Activated naive CD4-positive, alpha-beta T cell treated with anti-CD3 and anti-CD28 coated beads, Interleukin-2, amount 10 ng/mL, durations not matched to agents 7 days and 5 days (primary cell): Measurements from ENCODE around the gene HLA-DPB1.

Experiments
- CTCF ChIA-PET: fragments of 350-600 bp; sonication (Branson Sonifier 250); formaldehyde crosslinking; loops from one replicate; lab custom pipeline; 2021; ENCODE audit warnings: antibody characterized with exemption; lab: Charles Lee
- DNase-seq: peaks from one replicate; pipeline ENCODE4 v3.0.0-alpha.2; 2020
- H3K27ac Mint-ChIP-seq: one replicate; pipeline ENCODE4 v1.8.0; 2021; ENCODE audit warnings: mild to moderate bottlenecking, moderate library complexity, mixed read lengths
- H3K27me3 Mint-ChIP-seq: one replicate; pipeline ENCODE4 v1.8.0; 2021; ENCODE audit warnings: mild to moderate bottlenecking, mixed read lengths
- H3K36me3 Mint-ChIP-seq: one replicate; pipeline ENCODE4 v1.8.0; 2021; ENCODE audit warnings: mixed read lengths
- H3K4me1 Mint-ChIP-seq: one replicate; pipeline ENCODE4 v1.8.0; 2021; ENCODE audit warnings: mixed read lengths
- H3K4me3 Mint-ChIP-seq: one replicate; pipeline ENCODE4 v1.8.0; 2021; ENCODE audit warnings: mild to moderate bottlenecking, moderate library complexity, mixed read lengths
- H3K9me3 Mint-ChIP-seq: one replicate; pipeline ENCODE4 v1.8.0; 2021; ENCODE audit warnings: mixed read lengths

Gene HLA-DPB1

DNA sequence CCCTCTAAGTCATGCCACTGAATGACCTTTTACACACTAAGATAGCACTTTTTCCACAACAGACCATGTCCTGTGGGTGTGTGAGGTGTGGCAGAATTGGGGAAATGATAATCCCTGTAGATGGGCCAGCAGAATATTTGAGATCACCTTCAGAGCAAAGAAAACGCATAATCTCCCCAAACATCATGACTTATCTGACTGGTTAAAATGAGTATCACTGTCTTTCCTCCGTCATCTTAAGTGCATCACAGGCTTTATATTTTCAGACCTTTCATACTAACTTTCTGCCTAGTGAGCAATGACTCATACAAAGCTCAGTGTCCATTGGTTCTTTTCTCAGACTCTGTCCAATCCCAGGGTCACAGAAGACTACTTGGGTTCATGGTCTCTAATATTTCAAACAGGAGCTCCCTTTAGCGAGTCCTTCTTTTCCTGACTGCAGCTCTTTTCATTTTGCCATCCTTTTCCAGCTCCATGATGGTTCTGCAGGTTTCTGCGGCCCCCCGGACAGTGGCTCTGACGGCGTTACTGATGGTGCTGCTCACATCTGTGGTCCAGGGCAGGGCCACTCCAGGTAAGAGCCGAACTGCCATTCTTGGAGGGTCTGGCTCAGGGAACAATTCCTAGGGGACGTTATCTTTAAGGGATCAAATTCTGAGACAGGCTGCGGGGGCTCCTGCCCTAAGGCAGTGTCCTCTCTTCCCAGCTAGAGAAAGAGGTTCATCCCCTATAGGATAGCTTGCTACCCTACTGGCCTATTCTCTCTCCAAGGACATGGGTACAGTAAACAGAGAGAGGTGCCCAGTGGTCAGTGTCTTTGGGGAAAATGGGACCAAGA lies at the start of gene HLA-DPB1:
Gene HLA-DPB1 (plus strand): TSS at position 423 of the 838 bp plus-strand sequence. CDS start 52 bp downstream, at position 475.
- Mint-ChIP-seq H3K27ac (peak within 1 kb of the TSS; percentile 16), H3K4me1 (peaks cover 42% of the 10 kb centered on the region), H3K4me3 (peak within 1 kb of the TSS; percentile 64), H3K9me3 (no peaks in the 10 kb centered on the region), H3K36me3 (no peaks in the 10 kb centered on the region), H3K27me3 (peaks cover 55% of the 10 kb centered on the region)
- CTCF ChIA-PET, result interaction anchor here (0.8 to 1.2 kb wide), 3 partner anchors 26 to 61 kb away, joined by 3 to 4 read pairs (median 3); no protein-coding TSS in a partner anchor
- DNase-seq, result no peak

DNA sequence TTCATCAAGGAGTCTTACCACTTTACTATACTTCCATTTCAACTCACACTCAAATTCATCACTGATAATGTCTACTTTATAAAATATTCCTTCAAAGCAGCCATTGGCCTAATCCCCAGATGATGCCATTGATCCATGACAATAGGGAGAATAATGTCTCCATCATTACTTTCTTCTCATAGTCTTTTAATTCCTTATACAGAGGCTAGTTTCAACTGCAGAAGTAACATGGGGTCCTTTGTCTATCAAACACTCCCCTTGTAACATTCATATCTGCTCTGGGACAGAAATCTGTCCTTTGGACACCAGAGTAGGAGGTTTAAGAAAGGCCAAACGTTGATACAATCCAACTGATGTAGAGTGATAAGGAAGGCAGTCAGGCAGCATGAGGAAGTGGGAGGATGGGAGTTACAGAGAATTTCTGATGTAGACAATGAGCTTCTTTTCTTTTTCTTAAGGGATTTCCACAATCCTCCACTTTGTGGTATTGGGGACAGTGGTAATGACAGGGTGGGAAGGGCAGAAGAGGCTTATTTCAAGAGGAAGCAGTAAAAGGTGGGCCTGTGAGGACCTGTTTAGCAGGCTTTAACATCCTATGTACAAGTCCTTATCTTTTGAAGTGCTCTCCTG lies 47.5 kb upstream of the HLA-DPB1 start:
- H3K9me3 Mint-ChIP-seq, result no peaks in the 10 kb centered on the region
- H3K4me3 Mint-ChIP-seq, result no peak overlapping the region
- no peak for DNase-seq
- peaks cover 14% of the 10 kb centered on the region for H3K4me1 Mint-ChIP-seq
- H3K36me3 Mint-ChIP-seq, result no peaks in the 10 kb centered on the region
- H3K27ac Mint-ChIP-seq, result no peak overlapping the region
- peaks cover 26% of the 10 kb centered on the region for H3K27me3 Mint-ChIP-seq
- CTCF ChIA-PET, result interaction anchor here (1.2 to 1.5 kb wide), 3 partner anchors 12 to 131 kb away, joined by 3 to 5 read pairs (median 3); no protein-coding TSS in a partner anchor

DNA sequence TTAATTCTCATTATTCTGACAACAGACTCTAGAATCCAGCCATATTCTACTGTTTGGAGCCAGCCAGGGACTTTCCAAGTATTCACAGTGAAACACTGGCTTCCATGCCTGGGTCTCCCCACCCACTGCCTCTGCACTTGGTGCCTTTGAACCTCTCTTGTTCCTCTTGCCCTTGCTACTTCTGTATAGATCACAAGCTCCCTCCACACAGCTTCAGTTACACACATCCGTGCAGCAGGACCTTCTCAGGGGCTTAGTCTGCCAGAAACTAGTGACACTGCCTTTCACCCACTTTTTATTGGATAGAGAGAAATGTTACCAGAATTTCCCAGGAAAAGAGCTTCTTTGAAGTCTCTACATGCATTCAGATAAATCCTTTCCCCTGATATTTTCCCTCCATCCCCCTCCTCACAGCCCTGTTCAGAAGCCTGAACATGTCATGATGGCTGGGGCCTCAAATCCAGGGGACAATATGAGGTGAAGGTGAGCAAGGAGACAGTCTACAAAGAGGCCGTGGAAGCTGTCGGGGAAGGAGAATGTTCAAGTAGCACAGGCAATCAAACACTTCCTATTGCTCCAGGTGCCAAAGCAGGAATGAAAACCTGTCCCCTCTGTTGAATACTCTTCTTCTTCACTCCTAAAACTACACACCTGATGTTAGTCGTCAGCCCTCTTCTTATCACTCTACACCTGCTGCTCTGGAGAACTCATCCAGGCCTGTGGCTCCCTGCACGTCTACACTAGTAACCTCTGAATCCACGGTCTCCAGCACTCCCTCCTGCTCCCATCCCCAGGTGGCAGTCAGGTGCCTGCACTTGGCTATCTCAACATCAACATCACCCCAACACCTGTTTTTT lies 46.2 kb upstream of the HLA-DPB1 start:
- no peak overlapping the region for H3K4me3 Mint-ChIP-seq
- no peaks in the 10 kb centered on the region for H3K9me3 Mint-ChIP-seq
- peaks cover 14% of the 10 kb centered on the region for H3K4me1 Mint-ChIP-seq
- no peak overlapping the region for H3K27ac Mint-ChIP-seq
- DNase-seq, result no peak
- CTCF ChIA-PET, result interaction anchor here (1.2 kb wide), 1 partner anchor 90 kb away, joined by 3 read pairs; no protein-coding TSS in a partner anchor
- peaks cover 30% of the 10 kb centered on the region for H3K27me3 Mint-ChIP-seq
- H3K36me3 Mint-ChIP-seq, result no peaks in the 10 kb centered on the region

DNA sequence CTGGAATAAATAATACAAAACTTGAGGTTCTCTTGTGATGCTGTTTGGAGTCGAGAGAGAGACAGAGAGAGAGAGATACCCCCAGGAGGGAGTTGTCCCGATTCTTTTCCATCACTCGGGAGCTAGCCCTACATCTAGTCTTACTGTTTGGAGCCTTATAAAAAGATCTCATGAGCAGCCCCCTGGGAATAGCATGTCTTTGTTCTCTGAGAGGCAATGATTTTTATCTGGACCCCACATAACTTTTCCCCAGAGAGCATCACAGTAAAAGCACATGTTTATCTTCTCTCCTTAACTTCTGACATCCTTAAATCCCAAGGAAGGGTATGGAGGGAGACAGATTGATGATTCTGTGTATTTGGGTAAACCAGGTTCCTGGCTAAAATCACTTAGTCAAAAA lies 45.5 kb upstream of the HLA-DPB1 start:
- DNase-seq, result no peak
- Mint-ChIP-seq H3K4me1 (peaks cover 14% of the 10 kb centered on the region), H3K9me3 (peaks cover 1% of the 10 kb centered on the region), H3K27ac (no peak overlapping the region), H3K4me3 (no peak overlapping the region), H3K27me3 (peaks cover 36% of the 10 kb centered on the region), H3K36me3 (no peaks in the 10 kb centered on the region)
- CTCF ChIA-PET, result no interaction called here

DNA sequence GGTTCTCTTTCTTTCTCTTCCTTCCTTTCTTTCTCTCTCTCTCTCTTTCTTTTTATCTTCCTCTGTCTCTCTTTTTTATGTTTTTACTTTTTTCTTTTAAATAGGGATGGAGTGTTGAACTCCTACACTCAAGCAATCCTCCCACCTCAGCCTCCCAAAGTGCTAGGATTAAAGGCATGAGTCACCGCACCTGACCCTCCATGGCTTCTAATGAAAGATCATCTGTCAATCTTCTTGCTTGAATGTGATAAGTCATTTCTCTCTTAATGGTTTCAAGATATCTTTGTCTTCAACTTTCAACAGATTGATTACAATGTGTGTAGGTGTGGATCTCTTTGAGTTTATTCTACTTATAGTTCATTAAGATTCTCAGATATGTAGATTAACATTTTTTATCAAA lies 41.2 kb upstream of the HLA-DPB1 start:
- H3K4me3 Mint-ChIP-seq, result no peak overlapping the region
- H3K27me3 Mint-ChIP-seq, result peaks cover 50% of the 10 kb centered on the region
- DNase-seq, result no peak
- no peak overlapping the region for H3K27ac Mint-ChIP-seq
- peaks cover 1% of the 10 kb centered on the region for H3K9me3 Mint-ChIP-seq
- peaks cover 3% of the 10 kb centered on the region for H3K4me1 Mint-ChIP-seq
- no peaks in the 10 kb centered on the region for H3K36me3 Mint-ChIP-seq
- CTCF ChIA-PET, result no interaction called here

DNA sequence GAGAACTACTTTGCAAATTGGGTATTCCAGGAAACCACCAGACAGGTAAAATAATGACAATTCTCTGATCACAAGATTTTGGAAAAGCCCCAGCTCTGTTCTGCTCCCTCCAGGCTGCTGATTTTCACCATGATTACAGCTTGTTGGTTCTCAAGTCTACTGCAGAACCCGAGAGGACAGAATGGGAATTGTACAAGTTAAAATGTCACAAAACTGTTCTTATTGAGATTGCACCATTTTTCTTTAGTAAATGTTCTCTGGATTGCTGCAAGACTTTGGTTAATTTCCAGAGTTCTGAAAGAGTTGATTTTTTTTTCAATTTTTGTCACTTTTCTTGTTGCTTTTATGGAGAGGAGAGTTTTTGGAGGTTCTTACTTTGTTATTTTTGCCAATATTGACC lies 39.3 kb upstream of the HLA-DPB1 start:
- H3K27ac Mint-ChIP-seq, result no peak overlapping the region
- H3K9me3 Mint-ChIP-seq, result peaks cover 1% of the 10 kb centered on the region
- H3K36me3 Mint-ChIP-seq, result no peaks in the 10 kb centered on the region
- H3K4me1 Mint-ChIP-seq, result no peaks in the 10 kb centered on the region
- H3K27me3 Mint-ChIP-seq, result peaks cover 52% of the 10 kb centered on the region
- DNase-seq, result no peak
- no peak overlapping the region for H3K4me3 Mint-ChIP-seq
- CTCF ChIA-PET, result no interaction called here

DNA sequence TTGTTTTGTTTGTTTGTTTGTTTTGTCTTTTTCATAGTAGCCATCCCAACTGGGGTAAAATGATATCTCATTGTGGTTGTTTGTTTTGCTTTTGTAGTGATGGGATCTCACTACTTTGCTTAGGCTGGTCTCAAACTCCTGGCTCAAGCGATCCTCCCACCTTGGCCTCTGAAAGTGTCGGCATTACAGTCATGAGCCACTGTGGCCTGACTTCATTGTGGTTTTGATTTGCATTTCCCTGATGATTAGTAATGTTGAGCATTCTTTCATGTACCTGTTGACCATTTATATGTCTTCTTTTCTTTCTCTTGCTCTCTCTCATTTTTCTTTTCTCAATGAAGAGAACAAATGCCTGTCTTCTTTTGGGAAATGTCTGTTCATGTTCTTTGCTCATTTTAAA lies 35.6 kb upstream of the HLA-DPB1 start:
- no peak for DNase-seq
- CTCF ChIA-PET, result interaction anchor here (1.0 kb wide), 1 partner anchor 25 kb away, joined by 3 read pairs; no protein-coding TSS in a partner anchor
- no peaks in the 10 kb centered on the region for H3K36me3 Mint-ChIP-seq
- H3K27ac Mint-ChIP-seq, result no peak overlapping the region
- no peak overlapping the region for H3K4me3 Mint-ChIP-seq
- peaks cover 43% of the 10 kb centered on the region for H3K27me3 Mint-ChIP-seq
- no peaks in the 10 kb centered on the region for H3K4me1 Mint-ChIP-seq
- H3K9me3 Mint-ChIP-seq, result no peaks in the 10 kb centered on the region

DNA sequence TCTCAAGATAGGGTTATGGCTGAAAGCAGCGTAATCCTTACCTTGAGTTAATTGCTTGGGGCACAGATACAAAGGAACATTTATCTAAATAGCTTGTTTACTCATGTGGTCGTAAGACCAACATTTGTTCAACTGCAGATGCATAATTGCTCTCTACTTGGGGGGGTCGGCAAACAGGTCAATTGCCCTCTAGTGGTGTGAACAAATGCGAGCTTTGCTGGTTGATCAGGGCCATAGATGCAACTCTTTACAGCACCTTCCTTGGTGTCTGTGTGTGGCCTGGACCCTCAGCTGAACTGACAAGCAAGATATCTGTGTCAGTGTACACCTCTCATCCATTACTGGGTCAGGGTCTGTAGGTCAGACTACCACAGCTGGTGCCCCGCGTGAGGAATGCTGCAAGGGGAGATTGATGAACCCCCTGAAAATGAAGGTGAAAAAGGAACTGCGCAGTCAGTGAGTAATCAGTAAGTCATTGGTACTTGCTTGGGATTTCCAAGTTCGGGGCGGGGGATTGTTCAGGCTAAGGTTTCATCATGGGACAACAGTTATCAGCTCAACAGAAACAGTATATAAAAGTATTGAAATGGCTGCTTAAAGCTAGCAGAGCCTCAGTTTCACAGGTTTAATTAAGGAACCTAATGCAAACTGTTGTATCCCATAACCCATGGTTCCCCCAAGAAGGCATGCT lies 26.3 kb upstream of the HLA-DPB1 start:
- Mint-ChIP-seq H3K36me3 (no peaks in the 10 kb centered on the region), H3K9me3 (no peaks in the 10 kb centered on the region), H3K27me3 (peaks cover 32% of the 10 kb centered on the region), H3K27ac (no peak overlapping the region), H3K4me1 (no peaks in the 10 kb centered on the region), H3K4me3 (no peak overlapping the region)
- CTCF ChIA-PET, result interaction anchor here (0.5 to 1.5 kb wide), 3 partner anchors 26 to 795 kb away, joined by 3 to 4 read pairs (median 3); partner anchors contain the start of gene HLA-DPB1
- DNase-seq, result no peak

DNA sequence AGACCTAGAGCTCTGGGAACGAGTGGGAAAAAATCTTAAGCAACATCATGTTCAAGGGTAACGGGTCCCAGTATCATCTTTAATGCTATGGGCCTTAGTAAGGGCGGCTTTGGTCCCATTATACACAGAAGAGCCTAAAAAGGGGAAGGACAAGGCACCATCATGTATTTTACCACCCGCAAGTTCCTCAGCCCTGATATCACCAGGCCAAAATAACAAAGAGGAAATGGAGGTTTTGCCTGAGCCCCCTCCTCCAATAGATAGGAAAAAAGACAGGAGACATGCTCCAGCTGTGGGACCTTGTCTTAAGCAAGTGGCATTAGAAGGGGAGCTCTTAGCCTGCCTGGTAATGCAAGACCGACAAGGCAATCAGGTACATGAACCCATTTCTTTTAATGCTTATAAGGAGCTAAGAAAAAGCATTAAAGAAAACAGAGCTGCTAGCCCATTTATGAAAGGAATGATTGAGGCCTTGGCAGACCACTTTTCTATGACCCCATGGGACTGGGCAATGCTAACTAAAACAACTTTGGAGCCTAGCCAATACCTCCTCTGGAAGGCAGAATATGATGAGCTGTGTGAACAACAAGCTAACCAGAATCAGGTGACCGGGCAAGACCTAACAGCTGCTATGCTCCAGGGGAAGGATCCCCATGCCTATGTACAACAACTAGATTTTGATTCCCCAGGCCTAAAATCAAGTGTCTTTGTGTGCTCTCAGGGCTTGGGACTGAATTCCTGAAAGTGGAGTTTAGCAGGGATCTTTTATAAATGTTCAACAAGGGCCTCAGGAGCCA lies 25.6 kb upstream of the HLA-DPB1 start:
- no peaks in the 10 kb centered on the region for H3K36me3 Mint-ChIP-seq
- no peaks in the 10 kb centered on the region for H3K4me1 Mint-ChIP-seq
- peaks cover 28% of the 10 kb centered on the region for H3K27me3 Mint-ChIP-seq
- CTCF ChIA-PET, result interaction anchor here (0.5 to 1.5 kb wide), 5 partner anchors 26 to 795 kb away, joined by 3 to 4 read pairs (median 3); partner anchors contain the start of gene HLA-DPB1
- no peak overlapping the region for H3K4me3 Mint-ChIP-seq
- DNase-seq, result no peak
- H3K9me3 Mint-ChIP-seq, result no peaks in the 10 kb centered on the region
- H3K27ac Mint-ChIP-seq, result no peak overlapping the region

DNA sequence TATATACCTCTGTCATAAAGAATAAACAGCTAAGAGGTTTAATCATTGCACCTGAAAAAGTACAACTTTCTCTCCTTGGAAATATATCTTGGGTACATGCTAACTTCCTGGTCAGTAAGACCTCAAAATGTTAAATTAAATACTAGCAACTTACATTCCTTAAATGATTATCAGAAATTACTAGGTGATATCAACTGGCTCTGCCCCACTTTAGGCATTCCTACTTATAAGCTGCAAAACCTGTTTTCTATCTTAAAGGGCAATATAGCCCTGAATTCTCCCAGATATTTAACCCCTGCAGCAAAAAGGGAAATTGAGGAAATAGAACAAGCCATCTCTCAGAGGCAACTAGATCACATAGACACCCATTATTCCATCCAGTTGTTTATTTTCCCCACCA lies 23.2 kb upstream of the HLA-DPB1 start:
- H3K9me3 Mint-ChIP-seq, result no peaks in the 10 kb centered on the region

DNA sequence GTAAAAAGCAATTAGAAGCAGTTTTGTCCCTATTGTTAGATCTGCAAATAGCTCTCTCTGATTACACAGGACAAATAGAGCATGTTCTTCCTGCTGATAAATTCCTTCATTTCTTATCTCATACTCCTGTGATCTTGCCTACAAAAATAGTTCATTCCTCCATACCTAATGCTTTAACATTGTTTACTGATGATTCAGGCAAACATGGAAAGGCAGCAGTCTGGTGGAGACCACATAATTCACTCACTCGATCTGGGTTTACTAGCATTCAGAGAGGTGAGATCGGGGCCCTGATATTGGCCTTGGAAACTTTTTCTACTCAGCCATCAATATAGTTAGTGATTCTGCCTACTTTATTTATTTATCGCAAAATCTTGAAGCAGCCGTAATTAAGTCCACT lies 22.6 kb upstream of the HLA-DPB1 start:
- Mint-ChIP-seq H3K36me3 (no peaks in the 10 kb centered on the region), H3K4me3 (no peak overlapping the region), H3K27ac (no peak overlapping the region), H3K27me3 (peaks cover 19% of the 10 kb centered on the region), H3K9me3 (no peaks in the 10 kb centered on the region), H3K4me1 (no peaks in the 10 kb centered on the region)
- no peak for DNase-seq
- CTCF ChIA-PET, result no interaction called here

More for the DNA sequence above, 23.2 kb upstream of the HLA-DPB1 start:
- Mint-ChIP-seq H3K4me1 (no peaks in the 10 kb centered on the region), H3K27me3 (peaks cover 18% of the 10 kb centered on the region), H3K36me3 (no peaks in the 10 kb centered on the region), H3K27ac (no peak overlapping the region), H3K4me3 (no peak overlapping the region)
- DNase-seq, result no peak
- CTCF ChIA-PET, result no interaction called here

DNA sequence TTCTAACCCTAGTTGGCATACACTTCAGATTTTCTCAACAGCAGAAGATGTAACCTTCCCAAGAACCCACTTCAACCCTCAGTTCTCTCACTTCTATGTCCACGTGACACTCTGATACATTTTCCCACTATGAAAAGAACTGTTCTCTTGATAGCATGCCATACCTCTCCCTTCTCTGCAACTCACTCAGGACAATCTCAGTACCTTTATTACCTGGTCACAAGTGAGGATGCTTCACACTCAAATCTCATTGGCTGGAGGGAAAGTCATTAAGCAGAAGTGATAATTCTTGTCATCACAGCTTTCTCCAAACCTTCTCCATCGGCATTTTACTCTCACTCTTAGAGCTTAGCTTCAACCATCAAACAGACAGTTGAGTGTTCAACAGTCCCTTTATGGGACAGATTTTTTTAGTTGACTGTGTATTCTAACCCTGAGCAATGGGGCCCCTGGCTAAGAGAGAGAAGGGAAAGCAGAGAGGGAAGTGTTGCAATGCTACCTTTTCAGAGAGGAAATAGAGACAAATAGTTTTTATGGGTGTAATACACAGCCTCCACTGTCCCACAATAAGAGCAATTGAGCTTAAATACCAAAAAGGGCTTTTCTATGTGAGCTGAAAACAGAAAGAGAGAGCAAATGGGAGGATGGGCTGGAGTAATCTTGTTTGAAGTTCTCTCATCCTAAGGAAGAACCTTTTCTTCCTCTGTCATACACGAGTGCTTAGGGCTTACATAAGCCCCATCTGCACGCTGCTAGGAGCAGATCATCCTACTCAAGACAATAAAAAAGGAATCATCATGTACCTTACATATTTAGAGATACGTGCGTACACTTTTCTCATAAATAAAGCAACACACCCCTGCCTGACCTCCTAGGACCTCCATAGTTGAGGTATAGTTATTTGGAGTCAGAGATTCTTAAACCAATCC lies 18.3 kb upstream of the HLA-DPB1 start:
- no peak overlapping the region for H3K4me3 Mint-ChIP-seq
- CTCF ChIA-PET, result interaction anchor here (0.5 kb wide), 1 partner anchor 88 kb away, joined by 3 read pairs; no protein-coding TSS in a partner anchor
- H3K27ac Mint-ChIP-seq, result no peak overlapping the region
- no peaks in the 10 kb centered on the region for H3K36me3 Mint-ChIP-seq
- no peaks in the 10 kb centered on the region for H3K9me3 Mint-ChIP-seq
- DNase-seq, result no peak
- no peaks in the 10 kb centered on the region for H3K4me1 Mint-ChIP-seq
- peaks cover 10% of the 10 kb centered on the region for H3K27me3 Mint-ChIP-seq
